GM18861 (cell line): ENCODE measurements around the gene ABCF1.
"Not testable (repeated sequence)": the region's sequence is repeated elsewhere in the genome, so short reads cannot be mapped to it uniquely, and the experiment has no call there.

Source experiments
- ATAC-seq: cut with Tn5 transposase; IDR thresholded peaks from one replicate; pipeline ENCODE4 v1.9.1; 2021; ENCODE audit not compliant: unreplicated experiment

ABCF1 gene

DNA sequence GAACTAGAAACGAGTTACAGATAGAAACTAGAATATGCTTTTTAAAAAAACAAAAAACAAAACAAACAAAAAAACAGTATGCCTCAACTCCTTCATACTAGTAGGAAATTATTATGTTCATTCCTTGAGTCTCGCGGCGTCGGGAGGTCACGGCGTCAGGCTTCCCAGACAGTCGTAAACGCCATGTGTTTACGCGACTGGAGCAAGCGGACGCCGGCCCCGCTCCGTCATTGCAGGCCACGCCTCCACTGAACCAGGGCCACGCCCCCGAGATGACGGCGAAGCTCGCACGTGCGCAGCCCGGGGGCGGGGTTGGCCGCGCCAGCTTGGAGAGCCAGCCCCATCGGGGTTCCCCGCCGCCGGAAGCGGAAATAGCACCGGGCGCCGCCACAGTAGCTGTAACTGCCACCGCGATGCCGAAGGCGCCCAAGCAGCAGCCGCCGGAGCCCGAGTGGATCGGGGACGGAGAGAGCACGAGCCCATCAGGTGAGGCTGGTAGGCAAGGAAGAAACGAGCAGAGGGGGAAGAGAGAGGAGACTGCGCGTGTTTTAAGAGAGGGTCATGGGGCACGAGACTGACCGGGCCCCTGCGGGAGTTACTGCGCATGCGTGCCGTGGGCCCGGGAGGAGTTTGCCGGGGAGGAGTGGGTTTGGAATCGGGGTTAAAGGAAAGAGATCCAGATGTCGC, at the start of gene ABCF1:
TSS of gene ABCF1 (plus strand) at position 368 of the 687 bp plus-strand sequence. CDS start at position 414, 46 bp downstream.
- peak; percentile 83 for ATAC-seq

DNA sequence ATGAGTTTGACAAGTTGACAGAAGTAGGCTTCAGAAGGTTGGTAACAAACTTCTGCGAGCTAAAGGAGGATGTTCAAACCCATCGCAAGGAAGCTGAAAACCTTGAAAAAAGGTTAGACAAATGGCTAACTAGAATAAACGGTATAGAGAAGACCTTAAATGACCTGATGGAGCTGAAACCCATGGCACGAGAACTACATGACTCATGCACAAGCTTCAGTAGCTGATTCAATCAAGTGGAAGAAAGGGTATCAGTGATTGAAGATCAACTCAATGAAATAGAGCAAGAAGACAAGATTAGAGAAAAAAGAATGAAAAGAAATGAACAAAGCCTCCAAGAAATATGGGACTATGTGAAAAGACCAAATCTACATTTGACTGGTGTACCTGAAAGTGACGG, 49.3 kb upstream of the ABCF1 start:
- ATAC-seq = not testable (repeated sequence)

DNA sequence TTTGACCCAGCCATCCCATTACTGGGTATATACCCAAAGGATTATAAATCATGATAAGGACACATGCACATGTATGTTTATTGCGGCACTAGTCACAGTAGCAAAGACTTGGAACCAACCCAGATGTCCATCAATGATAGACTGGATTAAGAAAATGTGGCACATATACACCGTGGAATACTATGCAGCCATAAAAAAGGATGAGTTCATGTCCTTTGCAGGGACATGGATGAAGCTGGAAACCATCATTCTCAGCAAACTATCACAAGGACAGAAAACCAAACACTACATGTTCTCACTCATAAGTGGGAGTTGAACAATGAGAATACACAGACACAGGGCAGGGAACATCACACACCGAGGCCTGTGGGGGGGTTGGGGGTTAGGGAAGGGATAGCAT, 44.8 kb upstream of the ABCF1 start:
- not testable (repeated sequence) for ATAC-seq

DNA sequence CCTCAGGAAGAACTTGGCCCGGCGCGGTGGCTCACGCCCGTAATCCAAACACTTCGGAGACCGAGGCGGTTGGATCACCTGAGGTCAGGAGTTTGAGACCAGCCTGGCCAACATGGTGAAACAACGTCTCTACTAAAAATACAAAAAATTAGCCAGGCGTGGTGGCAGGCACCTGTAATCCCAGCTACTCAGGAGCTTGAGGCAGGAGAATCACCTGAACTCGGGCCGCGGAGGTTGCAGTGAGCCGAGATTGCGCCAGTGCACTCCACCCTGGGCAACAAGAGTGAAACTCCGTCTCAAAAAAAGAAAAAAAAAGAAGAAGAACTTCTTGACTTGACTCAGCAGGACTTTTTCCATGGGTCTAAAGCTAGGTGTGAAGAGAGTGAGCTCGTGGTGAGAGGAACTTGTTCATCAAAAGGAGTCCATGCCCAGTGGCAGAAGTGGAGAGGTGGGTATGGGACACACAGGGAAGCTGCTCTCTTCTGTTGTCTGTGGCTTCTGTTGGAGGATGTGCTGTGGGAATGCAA, 41.8 kb upstream of the ABCF1 start:
- not testable (repeated sequence) for ATAC-seq

DNA sequence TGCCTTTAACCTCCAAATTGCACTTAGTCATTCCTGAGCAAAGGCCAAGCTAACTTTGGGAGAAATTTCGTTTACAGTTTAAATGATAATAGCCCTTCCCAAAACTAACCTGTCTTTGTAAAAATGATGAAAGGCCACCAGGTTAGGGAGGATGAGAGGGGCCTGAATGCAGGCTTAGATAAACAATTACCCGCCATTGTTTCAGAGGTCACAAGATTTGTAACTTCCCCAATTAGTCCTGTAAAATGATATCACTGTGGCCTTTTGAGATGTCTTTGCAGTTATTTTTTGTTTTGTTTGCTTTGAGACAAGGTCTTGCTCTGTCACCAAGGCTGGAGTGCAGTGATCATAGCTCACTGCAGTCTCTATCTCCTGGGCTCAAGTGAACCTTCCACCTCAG, 41.2 kb upstream of the ABCF1 start:
- no peak for ATAC-seq

DNA sequence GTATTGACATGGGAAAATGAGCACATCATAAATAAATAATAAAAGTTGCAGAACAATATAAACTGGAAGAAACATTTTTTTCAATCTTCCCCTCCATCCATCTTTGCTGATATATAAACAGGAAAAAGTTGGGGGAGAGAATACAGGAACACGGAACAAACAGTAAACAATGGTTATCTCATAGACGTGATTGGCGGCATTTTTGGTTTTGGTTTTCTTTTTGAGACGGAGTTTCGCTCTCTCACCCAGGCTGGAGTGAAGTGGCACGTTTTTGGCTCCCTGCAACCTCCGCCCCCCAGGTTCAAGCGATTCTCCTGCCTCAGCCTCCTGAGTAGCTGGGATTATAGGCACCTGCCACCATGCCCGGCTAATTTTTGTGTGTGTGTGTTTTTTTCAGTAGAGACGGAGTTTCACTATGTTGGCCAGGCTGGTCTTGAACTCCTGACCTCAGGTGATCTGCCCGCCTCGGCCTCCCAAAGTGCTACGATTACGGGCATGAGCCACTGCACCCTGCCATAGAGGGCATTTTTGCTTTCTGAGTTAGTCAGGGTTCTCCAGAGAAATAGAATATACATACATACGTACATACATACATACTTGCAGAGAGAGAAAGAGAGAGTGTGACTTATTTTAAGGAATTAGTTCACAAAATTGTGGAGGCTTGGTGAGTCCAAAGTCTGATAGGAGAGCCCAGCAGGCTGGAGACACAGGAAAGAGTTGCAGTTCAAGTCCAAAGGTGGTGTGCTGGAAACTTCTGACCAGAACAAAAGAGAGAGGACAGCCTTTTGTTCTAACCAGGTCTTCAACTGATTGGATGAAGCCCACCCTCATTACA, 37.6 kb upstream of the ABCF1 start:
- ATAC-seq = no peak

DNA sequence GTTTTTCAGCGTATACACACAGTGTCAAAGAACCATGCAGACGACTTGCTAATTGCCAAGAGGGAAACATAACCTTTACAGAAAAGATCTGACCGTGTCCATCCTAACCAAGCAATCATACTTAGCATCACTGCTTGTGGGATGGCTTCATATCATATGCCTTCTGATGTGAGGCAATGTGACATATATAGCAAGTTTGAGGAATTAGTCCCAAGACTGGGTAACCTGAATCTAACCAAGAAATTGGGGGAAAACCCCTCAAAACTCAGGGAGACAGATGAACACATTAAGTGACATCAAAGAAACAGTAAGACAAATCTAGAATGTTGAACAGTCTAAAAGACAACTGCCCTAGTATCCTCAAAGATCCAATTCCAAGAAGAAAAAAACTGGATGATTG, 33.3 kb upstream of the ABCF1 start:
- no peak for ATAC-seq

DNA sequence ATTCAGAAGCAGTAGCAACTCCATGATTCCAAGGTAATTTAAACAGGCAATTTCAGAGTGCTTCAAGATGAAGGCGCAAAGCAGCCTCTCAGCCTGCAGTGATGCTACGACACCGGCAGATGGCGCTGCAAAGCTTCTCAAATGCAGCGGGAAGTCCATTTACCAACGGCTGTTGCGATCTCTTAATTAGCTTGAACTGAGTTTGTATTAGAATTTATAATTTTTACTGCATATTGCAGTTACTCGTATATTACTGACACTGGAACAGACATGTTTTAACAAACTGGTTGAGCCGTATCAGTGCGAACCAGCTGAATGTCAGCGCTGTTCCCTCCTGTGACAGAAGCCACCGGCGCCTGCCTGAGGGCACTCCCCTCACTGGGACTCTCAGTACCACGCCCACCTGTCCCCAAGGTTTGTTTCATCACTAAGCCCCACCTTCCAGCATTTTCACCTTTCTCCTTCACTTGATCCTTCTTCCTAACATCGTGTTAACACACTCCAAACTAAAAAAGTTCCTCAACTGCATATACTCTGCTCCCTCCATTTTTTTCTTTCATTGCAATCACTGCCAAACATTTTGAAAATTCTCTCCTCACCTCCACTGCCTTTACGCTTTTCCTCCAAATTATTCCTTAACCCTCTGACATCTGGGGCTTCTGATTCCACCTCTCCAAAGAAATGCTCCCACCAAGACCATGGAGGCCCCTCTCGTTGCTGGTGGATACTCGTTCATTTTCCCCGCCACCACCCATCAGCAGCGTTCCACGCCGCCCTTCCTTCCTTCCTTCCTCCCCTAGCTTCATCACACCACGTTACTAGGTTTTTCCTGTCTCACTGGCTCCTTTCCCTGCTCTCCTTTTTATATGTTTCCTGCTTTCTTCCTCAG, 29.5 kb upstream of the ABCF1 start:
- ATAC-seq = no peak

DNA sequence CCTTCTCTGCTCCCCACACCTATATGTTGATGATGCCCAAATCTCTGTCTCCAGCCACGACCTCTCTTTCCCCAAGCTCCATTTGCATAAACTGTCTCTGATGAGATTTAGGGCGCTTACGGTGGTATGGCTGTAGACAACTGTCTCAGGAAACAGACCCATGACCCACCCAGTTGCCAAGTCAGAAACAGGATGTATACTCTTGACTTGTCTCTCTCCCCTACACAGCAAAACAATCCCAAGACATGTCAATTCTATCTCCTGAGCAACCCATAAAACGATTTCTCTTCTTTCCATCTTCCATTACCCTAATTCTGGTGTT, 28.9 kb upstream of the ABCF1 start:
- ATAC-seq = no peak

DNA sequence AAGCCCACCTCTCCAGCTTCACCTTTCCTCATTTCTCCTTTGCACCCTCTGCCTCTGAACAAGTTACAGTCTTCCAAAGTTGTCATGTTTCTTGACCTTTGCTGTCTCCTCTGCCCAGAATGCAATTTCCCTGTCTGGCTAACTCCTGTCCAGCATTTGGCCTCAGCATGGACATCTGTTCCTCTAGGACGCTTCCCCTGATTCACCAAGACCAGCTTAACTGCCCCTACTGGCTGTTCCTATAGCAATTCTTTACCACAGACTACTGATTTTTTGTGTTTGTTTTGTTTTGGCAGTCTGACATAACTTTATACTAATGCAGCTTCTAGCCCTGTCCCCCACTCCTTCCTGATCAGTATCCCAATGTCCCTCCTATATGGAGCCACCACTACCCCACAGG, 28.3 kb upstream of the ABCF1 start:
- no peak for ATAC-seq

DNA sequence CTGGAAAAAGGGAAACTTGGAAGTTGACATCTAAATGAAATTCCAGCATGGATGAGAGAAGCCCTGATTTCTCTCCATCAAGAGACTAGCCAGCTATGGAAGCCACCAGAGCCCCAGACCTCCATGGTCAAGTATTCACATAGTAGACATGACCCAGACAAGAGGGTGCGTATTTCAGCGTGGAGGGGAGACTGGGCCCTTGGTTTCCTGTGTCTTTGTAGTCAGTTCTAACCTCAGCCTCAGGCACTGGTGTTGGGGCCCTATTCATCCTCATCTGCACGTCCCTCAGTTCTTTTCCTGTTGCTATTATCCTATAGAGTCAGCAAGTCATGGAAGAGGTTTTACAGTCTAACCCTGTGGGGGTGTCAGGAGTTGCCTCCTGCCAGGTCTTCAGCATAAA, 27.4 kb upstream of the ABCF1 start:
- ATAC-seq = no peak

DNA sequence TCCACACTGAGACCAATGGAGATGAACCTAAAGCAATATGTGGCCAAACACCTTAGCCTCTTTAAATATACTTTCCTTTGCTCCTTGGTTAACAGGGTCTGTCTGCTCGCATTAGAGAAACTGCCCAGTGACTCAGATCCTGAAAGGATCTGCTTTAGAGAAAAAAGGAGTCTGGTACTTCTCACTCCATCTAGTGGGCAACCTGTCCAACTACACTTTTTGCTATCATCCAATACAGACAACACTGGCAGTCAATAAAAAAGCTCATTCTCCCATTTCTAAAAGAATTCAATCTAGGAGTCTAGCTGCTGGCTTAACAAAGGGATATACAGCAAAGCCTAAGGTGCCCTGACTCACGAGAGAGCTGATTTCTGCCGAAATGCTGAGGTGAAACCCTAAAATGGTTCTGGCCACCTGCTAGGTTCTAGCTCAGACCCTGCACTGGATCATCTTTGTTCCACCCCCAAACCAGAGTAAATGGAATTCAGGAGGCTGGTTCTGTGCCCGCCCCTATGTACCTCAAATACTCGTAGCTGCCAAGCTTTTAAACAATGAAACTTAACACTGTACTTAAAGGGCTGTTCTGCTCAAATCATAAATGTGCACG, 26.5 kb upstream of the ABCF1 start:
- no peak for ATAC-seq

DNA sequence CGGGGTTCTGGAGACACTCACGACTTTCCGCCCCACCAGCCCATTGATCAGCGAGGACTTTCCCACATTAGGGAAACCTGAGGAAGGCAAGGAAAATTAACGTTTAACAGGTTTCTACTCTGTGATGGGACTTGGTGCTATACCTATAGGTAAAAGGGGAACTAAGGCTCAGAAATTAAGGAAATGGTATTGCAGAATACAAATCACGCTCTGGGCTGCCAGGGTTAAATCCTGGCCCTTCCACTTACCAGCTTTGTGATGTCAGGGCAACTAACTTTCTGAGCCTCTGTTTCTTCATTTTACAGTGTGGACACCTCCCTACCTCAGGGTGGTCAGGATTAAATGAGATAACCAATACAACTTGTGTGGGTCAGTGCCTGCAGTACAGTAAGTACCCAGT, 23.8 kb upstream of the ABCF1 start:
- ATAC-seq = no peak

DNA sequence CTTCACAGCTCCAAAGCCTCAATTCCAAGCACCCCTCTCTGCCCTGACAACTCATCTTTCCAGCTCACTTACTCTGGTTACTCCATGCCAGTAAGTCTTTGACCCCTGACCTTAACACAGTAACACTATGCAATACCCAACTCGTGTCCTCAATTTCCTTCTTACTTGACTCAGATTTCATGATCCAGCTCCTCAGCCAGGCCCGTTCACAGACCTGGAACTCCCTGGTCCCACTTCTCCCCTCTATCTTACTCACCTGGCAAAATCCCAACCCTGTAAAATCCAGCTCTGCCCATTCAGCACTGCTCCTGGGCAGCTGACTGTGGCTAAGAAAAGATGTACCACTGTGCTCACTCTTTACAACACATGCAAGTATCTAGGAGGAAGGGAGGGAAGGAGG, 22.9 kb upstream of the ABCF1 start:
- ATAC-seq = no peak

DNA sequence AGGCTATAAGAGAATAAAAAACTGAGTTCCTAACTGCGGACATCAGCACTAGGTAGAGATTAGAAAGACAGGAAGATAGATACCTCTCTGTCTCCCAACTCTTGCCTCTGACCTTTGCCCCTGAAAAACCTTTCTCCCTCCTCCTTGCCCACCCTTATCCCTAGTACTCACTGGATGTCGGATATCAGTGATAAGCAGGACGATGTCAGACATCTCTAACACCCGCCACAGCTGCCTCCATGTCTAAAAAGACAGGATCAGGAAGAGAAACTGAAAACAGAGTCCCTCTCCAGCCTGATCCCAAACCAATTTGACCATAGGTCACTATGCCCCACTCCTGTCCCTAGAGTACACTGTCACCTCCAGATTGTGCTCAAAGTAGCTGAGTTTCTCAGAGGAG, 16.8 kb upstream of the ABCF1 start:
- ATAC-seq = no peak

DNA sequence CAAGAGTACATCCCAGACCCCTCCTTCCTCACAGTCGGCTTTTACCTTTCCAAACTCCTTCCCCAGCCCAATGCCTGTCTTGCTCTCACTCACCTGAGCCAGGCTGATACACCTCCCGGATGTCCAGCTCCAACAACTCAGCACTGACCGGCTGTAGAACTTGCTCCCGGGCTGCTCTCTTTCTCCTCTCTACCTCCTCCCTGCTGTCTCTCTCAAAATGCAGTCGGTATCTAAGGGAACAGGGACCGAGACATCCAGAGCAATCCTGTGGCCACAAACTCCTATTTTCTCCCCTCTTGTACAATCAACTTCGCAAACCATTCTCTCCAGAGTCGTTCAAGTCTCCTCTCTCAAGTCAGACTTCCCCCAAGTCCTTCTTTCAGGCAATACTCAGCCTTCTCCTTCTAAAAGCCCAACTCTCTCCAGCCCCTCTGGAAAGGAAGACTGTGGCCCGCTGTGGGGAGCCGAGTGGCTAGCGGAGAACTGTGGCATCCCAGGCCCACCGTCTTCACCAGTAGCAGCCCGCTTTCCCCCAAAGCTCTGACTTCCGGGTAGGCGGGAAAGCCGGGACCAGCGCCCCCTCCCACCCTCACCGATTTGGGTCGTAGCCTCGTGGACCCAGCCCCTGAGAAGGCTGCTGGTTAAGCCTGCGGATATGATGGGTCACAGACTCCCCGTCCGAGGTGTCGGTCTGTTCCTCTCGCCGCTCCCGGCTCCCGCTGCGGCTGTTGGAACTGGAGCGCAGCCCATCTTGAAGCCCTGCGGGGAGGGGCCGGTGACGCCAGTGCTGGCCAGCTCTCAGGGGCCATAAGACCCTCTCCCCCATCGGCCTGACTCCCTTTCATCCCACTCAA, 16.1 kb upstream of the ABCF1 start:
- ATAC-seq = no peak

DNA sequence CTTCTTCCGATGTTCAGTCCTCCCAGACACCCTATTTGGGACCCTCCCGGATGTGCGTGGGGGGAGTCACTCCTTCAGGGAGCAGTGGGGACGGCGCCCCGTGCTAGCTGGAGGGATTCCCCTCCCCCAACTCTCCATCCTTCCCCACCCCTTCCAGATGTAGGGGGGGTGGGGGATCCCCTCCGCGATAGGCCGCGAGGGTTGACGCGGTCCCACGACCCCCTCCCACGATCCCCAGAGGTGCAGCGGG, 15.5 kb upstream of the ABCF1 start:
- ATAC-seq = no peak

DNA sequence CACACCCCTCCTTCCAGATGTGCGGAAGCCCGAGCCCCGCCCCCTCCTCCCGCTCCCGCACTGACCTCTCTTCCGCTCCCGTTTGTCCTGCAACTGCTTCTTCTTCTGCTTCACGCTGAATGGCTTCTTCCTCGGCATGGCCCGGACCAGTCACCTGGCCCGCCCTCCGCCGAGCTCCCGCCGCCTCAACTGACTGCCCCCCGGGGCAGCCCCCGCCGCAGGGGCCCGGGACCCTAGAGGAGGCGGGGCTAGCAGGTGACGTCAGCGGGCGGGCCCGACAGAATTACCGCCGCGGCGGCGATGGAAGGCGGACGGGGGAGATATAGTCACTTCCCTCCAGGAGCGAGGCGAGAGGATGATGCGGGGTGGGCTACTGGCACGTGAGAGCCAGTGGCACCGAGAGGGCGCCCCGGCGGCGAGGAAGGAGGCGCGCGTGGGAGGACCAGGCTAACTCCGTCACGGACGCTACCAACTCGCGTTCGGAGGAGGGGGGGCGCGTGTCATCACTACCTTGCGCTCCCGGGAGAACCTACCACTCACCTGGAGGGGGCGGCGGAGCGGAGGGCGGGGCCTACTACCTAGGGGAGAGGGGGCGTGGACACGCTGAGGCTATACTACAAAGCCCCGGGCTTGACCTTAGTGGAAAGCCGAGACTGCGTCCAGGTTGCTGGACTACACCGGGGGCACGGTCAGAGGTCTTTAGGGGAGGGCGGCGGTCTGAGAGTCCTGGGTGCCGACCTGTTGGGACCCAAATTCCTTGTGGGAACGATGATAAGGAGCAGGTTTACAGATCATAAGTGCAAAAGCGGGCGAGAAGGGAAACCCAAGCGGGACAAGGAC, 15.0 kb upstream of the ABCF1 start, which contains the start of gene GNL1:
TSS of gene GNL1 (minus strand) at position 424 of the 840 bp plus-strand sequence. CDS start at position 138, 286 bp downstream.
- peak; percentile 50 for ATAC-seq
